GM12874 (cell line): ENCODE data around the gene SP140.

ENCODE experiments used
- TF ChIP-seq, protein P1 (sequence below): IDR thresholded peaks from 2 replicates; pipeline ENCODE4 v1.5.1; 2011; ENCODE audit warnings: low read depth, mild to moderate bottlenecking, control low read depth, low read length, moderate library complexity; ENCODE audit not compliant: insufficient read depth

SP140 gene

DNA sequence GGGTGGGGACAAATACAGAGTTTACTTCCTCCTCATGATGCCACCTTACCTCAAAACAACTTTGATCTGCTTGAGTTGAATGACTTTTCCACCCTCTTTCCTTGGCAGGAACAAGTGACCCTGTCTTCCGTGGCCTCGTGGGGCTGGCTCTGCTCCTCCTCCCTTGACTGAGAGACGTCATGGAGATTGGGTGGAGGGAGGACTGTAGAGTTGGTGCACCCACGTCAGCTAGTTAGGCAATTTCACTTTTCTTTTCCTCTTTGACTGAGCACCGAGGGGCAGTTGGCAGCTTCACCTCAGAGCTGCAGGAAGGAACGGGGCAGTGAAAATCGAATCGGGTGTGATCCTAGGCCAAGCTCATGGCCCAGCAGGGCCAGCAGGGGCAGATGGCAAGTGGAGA, at the start of gene SP140:
TSS of gene SP140 (plus strand) at position 251 of the 400 bp plus-strand sequence. CDS start at position 360, 109 bp downstream.
- TF ChIP-seq, protein P1, sequence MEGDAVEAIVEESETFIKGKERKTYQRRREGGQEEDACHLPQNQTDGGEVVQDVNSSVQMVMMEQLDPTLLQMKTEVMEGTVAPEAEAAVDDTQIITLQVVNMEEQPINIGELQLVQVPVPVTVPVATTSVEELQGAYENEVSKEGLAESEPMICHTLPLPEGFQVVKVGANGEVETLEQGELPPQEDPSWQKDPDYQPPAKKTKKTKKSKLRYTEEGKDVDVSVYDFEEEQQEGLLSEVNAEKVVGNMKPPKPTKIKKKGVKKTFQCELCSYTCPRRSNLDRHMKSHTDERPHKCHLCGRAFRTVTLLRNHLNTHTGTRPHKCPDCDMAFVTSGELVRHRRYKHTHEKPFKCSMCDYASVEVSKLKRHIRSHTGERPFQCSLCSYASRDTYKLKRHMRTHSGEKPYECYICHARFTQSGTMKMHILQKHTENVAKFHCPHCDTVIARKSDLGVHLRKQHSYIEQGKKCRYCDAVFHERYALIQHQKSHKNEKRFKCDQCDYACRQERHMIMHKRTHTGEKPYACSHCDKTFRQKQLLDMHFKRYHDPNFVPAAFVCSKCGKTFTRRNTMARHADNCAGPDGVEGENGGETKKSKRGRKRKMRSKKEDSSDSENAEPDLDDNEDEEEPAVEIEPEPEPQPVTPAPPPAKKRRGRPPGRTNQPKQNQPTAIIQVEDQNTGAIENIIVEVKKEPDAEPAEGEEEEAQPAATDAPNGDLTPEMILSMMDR, result no peak

DNA sequence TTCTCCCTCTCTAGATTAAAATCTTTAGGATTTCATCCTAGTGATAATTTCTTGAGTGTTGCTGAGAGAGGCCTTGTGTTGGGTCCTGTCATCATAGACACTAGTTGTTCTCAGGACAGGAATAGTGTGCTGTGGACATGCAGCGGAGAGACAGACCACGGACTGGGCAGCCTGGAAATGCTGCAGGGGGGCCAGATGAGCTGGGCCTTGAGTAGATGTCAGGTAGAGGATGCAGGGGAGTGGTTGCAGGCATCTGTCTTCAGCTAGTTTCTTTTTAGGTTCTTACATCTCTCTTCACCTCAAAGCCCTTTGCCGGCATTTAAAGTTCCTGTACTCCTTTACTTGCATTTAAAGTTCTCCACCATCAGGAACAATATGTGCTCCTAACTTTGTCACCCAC, 48.5 kb upstream of the SP140 start:
- TF ChIP-seq, protein P1, result no peak

DNA sequence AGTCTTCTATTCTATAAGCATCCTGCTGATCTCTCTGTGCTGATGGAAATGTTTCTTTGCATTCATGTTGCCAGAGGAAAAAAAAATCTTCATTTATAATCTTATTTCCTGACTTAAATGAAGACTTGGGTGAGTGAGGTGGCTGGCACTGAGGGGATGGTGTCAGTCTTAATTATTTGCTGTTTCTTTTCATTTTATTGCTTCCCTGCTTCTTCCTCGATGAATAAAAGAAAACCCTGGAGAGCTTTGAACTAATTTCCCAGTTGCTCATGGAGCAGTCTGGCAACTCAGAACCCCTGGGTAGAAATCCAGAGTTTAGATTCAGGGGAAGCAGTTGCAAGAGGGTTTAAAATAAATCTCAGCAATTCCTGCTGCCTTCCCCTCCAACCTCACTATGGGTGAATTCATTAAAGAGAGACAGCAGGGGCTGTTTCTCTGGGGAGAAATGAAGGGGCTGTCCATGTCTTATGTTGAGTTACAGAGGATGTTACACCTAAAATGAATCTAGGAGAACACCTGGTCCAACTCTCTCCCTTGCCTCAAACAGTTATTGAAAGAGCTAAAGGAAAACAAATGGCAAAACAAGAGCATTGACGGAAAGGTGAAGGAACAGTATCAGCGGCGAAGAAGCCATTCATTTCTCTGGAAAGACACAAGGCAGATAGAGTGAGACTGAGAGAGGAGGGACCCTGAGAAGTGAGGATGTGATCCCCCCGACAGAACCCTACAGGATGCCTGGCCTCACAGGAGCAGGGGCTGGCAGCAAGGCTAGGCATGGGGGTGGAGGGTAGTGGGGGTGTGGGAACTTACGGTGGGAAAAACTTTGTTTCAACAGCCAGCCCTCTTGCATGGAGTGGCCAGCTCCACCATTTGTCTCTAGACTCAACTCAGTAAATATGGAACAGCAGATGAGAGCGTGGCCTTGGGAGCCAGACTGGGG, 46.7 kb upstream of the SP140 start:
- TF ChIP-seq, protein P1, result no peak

- TF ChIP-seq, protein P1, result no peak
Observed at GRCh38 chr2:230179907-230180306, 45.6 kb upstream of the SP140 start.

DNA sequence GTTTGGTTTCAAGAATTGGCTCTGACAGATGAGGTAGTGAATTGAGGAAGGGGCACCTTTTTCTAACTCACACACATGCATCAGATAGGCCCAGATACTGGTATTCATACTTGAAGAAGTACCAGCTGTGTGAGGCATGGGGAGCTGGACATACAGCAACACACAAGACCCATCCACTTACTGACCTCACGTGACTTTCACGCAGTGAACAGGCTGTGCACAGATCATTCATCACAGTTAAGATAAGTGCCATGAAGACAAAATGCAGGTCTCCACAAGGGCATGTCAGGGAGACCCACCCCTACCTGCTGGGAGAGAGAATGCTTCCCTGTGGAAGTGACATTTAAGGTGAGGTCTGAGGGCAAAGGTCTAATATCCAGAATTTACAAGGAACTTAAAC, 44.3 kb upstream of the SP140 start:
- TF ChIP-seq, protein P1, result no peak

DNA sequence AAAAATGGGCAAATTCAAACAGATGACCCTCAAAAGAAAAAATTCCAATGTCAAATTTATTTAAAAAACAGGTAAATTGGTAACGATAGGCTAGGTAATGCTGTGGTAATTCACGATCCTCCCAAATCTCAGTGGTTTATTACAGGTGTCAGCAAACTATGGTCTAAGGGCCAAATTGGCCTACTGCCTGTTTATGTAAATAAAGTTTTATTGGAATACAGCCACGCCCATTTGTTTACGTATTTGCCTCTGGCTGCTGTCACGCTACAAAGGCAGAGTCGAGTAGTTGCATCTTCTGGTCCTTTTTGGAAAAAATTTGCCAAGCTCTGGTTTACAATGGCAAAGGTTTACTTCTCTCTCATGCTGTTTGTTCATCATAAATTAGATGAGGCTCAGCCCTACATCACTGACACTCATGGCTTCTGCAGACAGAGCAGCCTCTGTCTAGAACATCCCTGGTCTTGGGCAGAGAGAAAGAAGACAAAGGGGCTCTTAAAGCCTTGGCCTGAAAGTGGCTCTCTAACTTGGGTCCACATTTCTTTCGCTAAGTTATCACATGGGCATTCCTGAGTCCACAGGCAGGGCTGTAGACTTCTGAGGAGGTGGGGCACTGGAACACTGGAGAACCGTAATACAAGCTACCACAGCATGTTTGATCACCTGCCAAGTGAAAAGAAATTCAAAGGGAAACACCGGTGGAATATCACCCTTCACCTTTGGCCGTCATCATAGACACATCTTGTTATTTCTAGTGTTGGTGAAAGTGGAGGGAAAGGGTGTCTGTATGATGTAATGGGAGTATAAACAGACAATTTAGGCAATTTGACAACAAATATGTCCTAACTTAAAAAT, 40.6 kb upstream of the SP140 start:
- TF ChIP-seq, protein P1, result no peak
